ENCODE data around the gene DGKB.

DGKB gene

GRCh38 chr7:14752301-14752700 lies 150.2 kb downstream of the DGKB start:
- FAIRE-seq = no peak

GRCh38 chr7:14751461-14751860 lies 151.1 kb downstream of the DGKB start:
- no peak for FAIRE-seq

GRCh38 chr7:14748461-14748860 lies 154.1 kb downstream of the DGKB start:
- no peak for FAIRE-seq

- FAIRE-seq = no peak
These were observed 154.8 kb downstream of the DGKB start for GRCh38 chr7:14747701-14748100.

- no peak for FAIRE-seq
These were observed 157.5 kb downstream of the DGKB start for GRCh38 chr7:14745076-14745475.

- FAIRE-seq = no peak
These were observed 161.9 kb downstream of the DGKB start for GRCh38 chr7:14740606-14741005.

GRCh38 chr7:14739841-14740185 lies 162.7 kb downstream of the DGKB start:
- no peak for FAIRE-seq

- FAIRE-seq = no peak
These were observed 163.2 kb downstream of the DGKB start for GRCh38 chr7:14739168-14739840.

GRCh38 chr7:14738086-14738485 lies 164.5 kb downstream of the DGKB start:
- FAIRE-seq = no peak

- FAIRE-seq = no peak
These were observed 167.7 kb downstream of the DGKB start for GRCh38 chr7:14734839-14735321.

- FAIRE-seq = no peak
These were observed 181.8 kb downstream of the DGKB start for GRCh38 chr7:14720785-14721184.

- FAIRE-seq = peak; percentile 99
These were observed 184.7 kb downstream of the DGKB start for GRCh38 chr7:14717816-14718215.

- no peak for FAIRE-seq
These were observed 185.4 kb downstream of the DGKB start for GRCh38 chr7:14717169-14717568.

- no peak for FAIRE-seq
These were observed 188.3 kb downstream of the DGKB start for GRCh38 chr7:14714161-14714728.

- peak; percentile 99 for FAIRE-seq
These were observed 204.3 kb downstream of the DGKB start for GRCh38 chr7:14698239-14698638.

- FAIRE-seq = no peak
These were observed 204.9 kb downstream of the DGKB start for GRCh38 chr7:14697684-14698083.

GRCh38 chr7:14691597-14692203 lies 210.9 kb downstream of the DGKB start:
- FAIRE-seq = peak; percentile 95

- no peak for FAIRE-seq
These were observed 211.5 kb downstream of the DGKB start for GRCh38 chr7:14691034-14691433.

- FAIRE-seq = no peak
These were observed 212.1 kb downstream of the DGKB start for GRCh38 chr7:14690486-14690885.

GRCh38 chr7:14690075-14690474 lies 212.5 kb downstream of the DGKB start:
- no peak for FAIRE-seq

GRCh38 chr7:14688208-14688607 lies 214.3 kb downstream of the DGKB start:
- no peak for FAIRE-seq

- FAIRE-seq = no peak
These were observed 214.8 kb downstream of the DGKB start for GRCh38 chr7:14687777-14688176.

GRCh38 chr7:14687241-14687640 lies 215.3 kb downstream of the DGKB start:
- peak; percentile 87 for FAIRE-seq

GRCh38 chr7:14685167-14685566 lies 217.4 kb downstream of the DGKB start:
- no peak for FAIRE-seq

All from A204.1 (cell line).